CD4-positive, alpha-beta memory T cell (primary cell): ENCODE data around the gene NUDT12. TPM values are rescaled to one million over a fixed set of nuclear protein-coding genes. Genes with fewer than 3 reads are reported as not detected.

ENCODE experiments used
- CTCF ChIA-PET: fragments of 350-600 bp; sonication (Branson Sonifier 250); formaldehyde crosslinking; loops from one replicate; lab custom pipeline; 2021; ENCODE audit warnings: inconsistent platforms; ENCODE audit not compliant: partially characterized antibody; lab: Charles Lee
- POLR2A ChIA-PET: fragments of 350-600 bp; sonication (Branson Sonifier 250); formaldehyde crosslinking; loops from one replicate; lab custom pipeline; 2021; ENCODE audit not compliant: partially characterized antibody; lab: Charles Lee
- DNase-seq, 5 donors: peaks; one replicate each; pipeline versions ENCODE4 v3.0.0 to v3.0.0-alpha.2; 2020 to 2022; ENCODE audit warnings: mixed read lengths in 1 of 5
- H3K27ac ChIP-seq: one replicate; pipeline ENCODE4 v1.7.0; 2013; ENCODE audit warnings: low read depth, low read length
- H3K27me3 ChIP-seq: 2 replicates; pipeline ENCODE4 v1.7.0; 2013; ENCODE audit warnings: mild to moderate bottlenecking, low read length, moderate library complexity; ENCODE audit not compliant: insufficient read depth
- H3K36me3 ChIP-seq: 2 replicates; pipeline ENCODE4 v1.7.0; 2013; ENCODE audit warnings: mild to moderate bottlenecking, low read length, moderate library complexity; ENCODE audit not compliant: insufficient read depth
- H3K4me1 ChIP-seq: 2 replicates; pipeline ENCODE4 v1.7.0; 2013; ENCODE audit warnings: mild to moderate bottlenecking, low read length, moderate library complexity; ENCODE audit not compliant: insufficient read depth
- H3K4me3 ChIP-seq, 2 donors: one replicate each; pipeline ENCODE4 v1.7.0; 2013; ENCODE audit warnings: low read length in 2 of 2, mild to moderate bottlenecking in 1 of 2
- H3K9me3 ChIP-seq, 2 donors: one replicate each; pipeline ENCODE4 v1.7.0; 2013; ENCODE audit warnings: low read length in 2 of 2, control low read depth in 1 of 2; ENCODE audit not compliant: control insufficient read depth in 1 of 2
- H3K27ac Mint-ChIP-seq, 7 donors: one replicate each; pipeline ENCODE4 v1.8.0; 2020 to 2021; ENCODE audit warnings: mixed read lengths in 7 of 7, mild to moderate bottlenecking in 6 of 7, inconsistent platforms in 3 of 7, moderate library complexity in 3 of 7
- H3K27me3 Mint-ChIP-seq, 2 donors: one replicate each; pipeline ENCODE4 v1.8.0; 2020 to 2021; ENCODE audit warnings: mixed read lengths in 2 of 2
- H3K36me3 Mint-ChIP-seq, 2 donors: one replicate each; pipeline ENCODE4 v1.8.0; 2020 to 2021; ENCODE audit warnings: mixed read lengths in 2 of 2, inconsistent platforms in 1 of 2, mild to moderate bottlenecking in 1 of 2
- H3K4me1 Mint-ChIP-seq, 4 donors: one replicate each; pipeline ENCODE4 v1.8.0; 2020 to 2021; ENCODE audit warnings: mixed read lengths in 4 of 4, mild to moderate bottlenecking in 1 of 4
- H3K4me3 Mint-ChIP-seq, 8 donors: one replicate each; pipeline ENCODE4 v1.8.0; 2020 to 2021; ENCODE audit warnings: mixed read lengths in 8 of 8, mild to moderate bottlenecking in 7 of 8, moderate library complexity in 6 of 8, inconsistent platforms in 3 of 8
- H3K9me3 Mint-ChIP-seq, 8 donors: one replicate each; pipeline ENCODE4 v1.8.0; 2020 to 2021; ENCODE audit warnings: mixed read lengths in 8 of 8, mild to moderate bottlenecking in 5 of 8, inconsistent platforms in 3 of 8, moderate library complexity in 1 of 8
- intact Hi-C: fragments of 100-400 bp; cut with micrococcal nuclease; formaldehyde crosslinking; loops from one replicate; pipeline ENCODE4 v1.15.1; 2023
- polyA plus RNA-seq, 2 donors: library from polyadenylated mRNA; unstranded; fragments of 300-500 nt; fragmentation: Illumina TruSeq; gene quantifications; one replicate each; pipeline ENCODE4 v1.2.3, GENCODE V29; 2021
- total RNA-seq, 2 experiments: library from RNA; stranded (reverse); gene quantifications; one replicate each; pipeline ENCODE4 v1.2.3, GENCODE V29; 2021

Gene NUDT12
- total and polyA plus RNA-seq, 4 experiments from 2014 or later, result 0.61 to 2.8 (median 1.6) TPM

GRCh38 chr5:103590221-103590620 is 27.6 kb upstream of the NUDT12 start:
- Mint-ChIP-seq H3K36me3 (no peaks in the 10 kb centered on the region), H3K4me3 (no peak overlapping the region), H3K4me1 (no peaks in the 10 kb centered on the region), H3K27ac (no peak overlapping the region), H3K9me3 (peaks cover 0 to 3% (median 0%) of the 10 kb centered on the region in 8 donors), H3K27me3 (peaks cover 0 to 1% of the 10 kb centered on the region in 2 donors)
- no peak for DNase-seq
- intact Hi-C loops, result no loop called here
- Histone ChIP-seq H3K9me3 (no peaks in the 10 kb centered on the region), H3K36me3 (no peaks in the 10 kb centered on the region), H3K4me1 (no peaks in the 10 kb centered on the region), H3K4me3 (no peak overlapping the region), H3K27ac (no peak overlapping the region), H3K27me3 (no peaks in the 10 kb centered on the region)
- ChIA-PET CTCF (no interaction called here), POLR2A (no interaction called here)

- Histone ChIP-seq H3K4me3 (no peak overlapping the region), H3K9me3 (no peaks in the 10 kb centered on the region), H3K27ac (no peak overlapping the region), H3K4me1 (no peaks in the 10 kb centered on the region), H3K36me3 (no peaks in the 10 kb centered on the region), H3K27me3 (no peaks in the 10 kb centered on the region)
- no peaks in the 10 kb centered on the region for H3K36me3 Mint-ChIP-seq
- intact Hi-C loops, result no loop called here
- H3K9me3 Mint-ChIP-seq, result peaks cover 0 to 3% (median 0%) of the 10 kb centered on the region in 8 donors
- ChIA-PET CTCF (no interaction called here), POLR2A (no interaction called here)
- H3K27me3 Mint-ChIP-seq, result peaks cover 0 to 1% of the 10 kb centered on the region in 2 donors
- H3K4me1 Mint-ChIP-seq, result no peaks in the 10 kb centered on the region
- H3K27ac Mint-ChIP-seq, result no peak overlapping the region
- no peak overlapping the region for H3K4me3 Mint-ChIP-seq
- no peak for DNase-seq
These were observed 27.2 kb upstream of the NUDT12 start for GRCh38 chr5:103589776-103590175.

DNA sequence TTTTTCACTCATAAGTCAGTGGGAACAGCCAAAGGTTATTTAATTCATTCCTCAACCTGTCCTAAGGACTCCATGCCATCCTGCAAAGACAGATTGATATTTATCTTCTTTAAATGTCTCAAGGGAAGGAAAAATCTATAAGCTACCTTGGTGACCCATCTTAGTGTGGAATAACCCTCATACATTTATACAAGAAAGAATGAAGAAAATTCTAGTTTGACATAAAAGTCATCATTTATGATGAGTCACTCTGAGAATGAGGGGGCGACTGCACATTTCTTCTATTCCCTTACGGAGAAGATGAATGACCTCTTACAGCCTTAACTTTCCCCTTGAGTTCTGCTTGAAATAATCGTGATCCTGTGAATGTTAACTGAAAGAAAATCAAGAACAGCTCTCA is 26.8 kb upstream of the NUDT12 start:
- no peak overlapping the region for H3K27ac Mint-ChIP-seq
- POLR2A ChIA-PET, result no interaction called here
- peaks cover 0 to 3% (median 0%) of the 10 kb centered on the region in 8 donors for H3K9me3 Mint-ChIP-seq
- H3K27me3 ChIP-seq, result no peaks in the 10 kb centered on the region
- H3K4me3 ChIP-seq, result no peak overlapping the region
- CTCF ChIA-PET, result no interaction called here
- H3K4me1 Mint-ChIP-seq, result no peaks in the 10 kb centered on the region
- H3K4me3 Mint-ChIP-seq, result no peak overlapping the region
- intact Hi-C loops, result no loop called here
- DNase-seq, result no peak
- H3K9me3 ChIP-seq, result no peaks in the 10 kb centered on the region
- peaks cover 0 to 1% of the 10 kb centered on the region in 2 donors for H3K27me3 Mint-ChIP-seq
- H3K4me1 ChIP-seq, result no peaks in the 10 kb centered on the region
- no peaks in the 10 kb centered on the region for H3K36me3 ChIP-seq
- H3K27ac ChIP-seq, result no peak overlapping the region
- no peaks in the 10 kb centered on the region for H3K36me3 Mint-ChIP-seq

DNA sequence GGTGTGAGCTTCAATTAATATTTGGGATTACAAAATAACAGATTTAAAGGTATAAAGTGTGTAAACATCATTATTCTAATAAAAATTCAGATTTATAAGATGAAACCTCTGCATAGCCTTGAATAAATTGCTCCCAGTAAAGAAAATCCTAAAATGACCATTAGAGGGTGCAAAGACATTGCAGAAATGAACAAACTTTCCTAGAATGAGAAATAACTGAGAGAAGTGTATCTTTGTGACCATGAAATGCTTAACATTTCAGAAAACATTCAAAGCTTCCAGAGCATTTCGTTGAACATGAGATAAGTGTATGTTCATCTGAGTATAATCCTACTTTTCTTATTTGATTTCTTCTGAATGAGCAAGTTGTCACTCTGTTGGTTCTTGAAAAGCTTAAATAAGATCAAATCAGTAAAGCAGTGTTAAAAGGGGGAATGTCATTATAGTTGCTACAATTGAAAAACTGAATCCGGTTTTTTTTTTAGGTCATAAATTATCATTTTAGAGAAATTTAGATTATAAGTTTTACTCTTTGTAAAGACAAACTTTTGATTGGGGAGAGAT is 24.7 kb upstream of the NUDT12 start:
- H3K9me3 Mint-ChIP-seq, result no peaks in the 10 kb centered on the region
- ChIA-PET CTCF (no interaction called here), POLR2A (no interaction called here)
- peaks cover 0 to 1% of the 10 kb centered on the region in 2 donors for H3K27me3 Mint-ChIP-seq
- no peaks in the 10 kb centered on the region for H3K36me3 Mint-ChIP-seq
- no peak for DNase-seq
- no peak overlapping the region for H3K27ac Mint-ChIP-seq
- Histone ChIP-seq H3K4me3 (no peak overlapping the region), H3K9me3 (no peaks in the 10 kb centered on the region), H3K4me1 (no peaks in the 10 kb centered on the region), H3K27ac (no peak overlapping the region), H3K36me3 (no peaks in the 10 kb centered on the region), H3K27me3 (no peaks in the 10 kb centered on the region)
- no peak overlapping the region for H3K4me3 Mint-ChIP-seq
- intact Hi-C loops, result no loop called here
- H3K4me1 Mint-ChIP-seq, result no peaks in the 10 kb centered on the region

DNA sequence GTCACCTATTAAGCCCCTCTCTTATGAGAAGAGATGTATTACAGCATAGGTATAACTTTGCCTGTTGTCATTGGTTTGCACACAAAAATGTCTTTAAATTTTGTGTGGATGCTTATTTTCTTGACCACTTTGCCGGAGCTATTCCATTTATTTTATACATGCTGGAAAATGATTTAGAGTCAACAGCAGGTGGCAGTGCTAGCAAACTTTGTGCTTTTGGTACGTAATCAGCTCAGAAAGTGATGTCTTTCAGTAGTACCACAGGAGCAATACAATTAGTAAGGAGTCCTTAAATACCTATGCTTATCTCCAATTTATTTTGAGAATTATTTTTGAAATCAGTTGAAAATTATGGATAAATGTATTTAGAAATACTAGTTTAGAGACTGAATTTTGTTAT is 19.8 kb upstream of the NUDT12 start:
- H3K27ac ChIP-seq, result no peak overlapping the region
- no peaks in the 10 kb centered on the region for H3K4me1 ChIP-seq
- DNase-seq, result no peak
- H3K4me3 Mint-ChIP-seq, result no peak overlapping the region
- peaks cover 0 to 4% of the 10 kb centered on the region in 2 donors for H3K27me3 Mint-ChIP-seq
- H3K4me1 Mint-ChIP-seq, result no peaks in the 10 kb centered on the region
- intact Hi-C loops, result no loop called here
- no peaks in the 10 kb centered on the region for H3K9me3 ChIP-seq
- no peaks in the 10 kb centered on the region for H3K36me3 ChIP-seq
- no peak overlapping the region for H3K4me3 ChIP-seq
- no peaks in the 10 kb centered on the region for H3K27me3 ChIP-seq
- no peak overlapping the region for H3K27ac Mint-ChIP-seq
- ChIA-PET POLR2A (no interaction called here), CTCF (no interaction called here)
- peaks cover 0 to 1% (median 0%) of the 10 kb centered on the region in 8 donors for H3K9me3 Mint-ChIP-seq
- H3K36me3 Mint-ChIP-seq, result no peaks in the 10 kb centered on the region

DNA sequence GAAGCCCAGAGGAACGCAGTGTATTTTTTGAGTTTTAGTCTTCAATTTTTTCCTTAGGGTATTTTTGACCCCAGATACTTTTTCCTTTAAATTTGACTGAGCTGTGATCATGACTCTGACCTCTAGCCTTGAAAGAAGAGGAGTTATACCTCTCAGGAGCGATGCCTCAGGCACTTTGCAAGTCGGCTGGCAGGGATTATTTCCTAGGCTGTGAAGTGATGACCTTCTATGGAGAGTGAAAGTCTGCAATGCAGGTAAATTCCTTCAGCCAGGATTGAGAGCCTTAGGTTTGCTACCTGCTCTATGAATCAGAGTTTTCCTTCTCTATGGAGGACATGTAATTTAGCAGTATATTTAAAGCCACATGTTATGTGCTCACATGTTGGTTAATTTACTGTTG is 10.8 kb upstream of the NUDT12 start:
- H3K27ac ChIP-seq, result no peak overlapping the region
- Mint-ChIP-seq H3K9me3 (peaks cover 0 to 2% (median 0%) of the 10 kb centered on the region in 8 donors), H3K4me3 (no peak overlapping the region), H3K27ac (no peak overlapping the region), H3K4me1 (no peaks in the 10 kb centered on the region), H3K27me3 (peaks cover 0 to 2% of the 10 kb centered on the region in 2 donors), H3K36me3 (no peaks in the 10 kb centered on the region)
- no peaks in the 10 kb centered on the region for H3K27me3 ChIP-seq
- H3K4me1 ChIP-seq, result no peaks in the 10 kb centered on the region
- H3K36me3 ChIP-seq, result no peaks in the 10 kb centered on the region
- POLR2A ChIA-PET, result no interaction called here
- no peak for DNase-seq
- H3K4me3 ChIP-seq, result no peak overlapping the region
- H3K9me3 ChIP-seq, result no peaks in the 10 kb centered on the region
- intact Hi-C loops, result no loop called here
- CTCF ChIA-PET, result no interaction called here

- Mint-ChIP-seq H3K27ac (no peak overlapping the region), H3K36me3 (no peaks in the 10 kb centered on the region), H3K9me3 (peaks cover 0 to 3% (median 0%) of the 10 kb centered on the region in 8 donors), H3K4me3 (no peak overlapping the region), H3K4me1 (no peaks in the 10 kb centered on the region), H3K27me3 (peaks cover 0 to 2% of the 10 kb centered on the region in 2 donors)
- Histone ChIP-seq H3K27me3 (no peaks in the 10 kb centered on the region), H3K27ac (no peak overlapping the region), H3K36me3 (no peaks in the 10 kb centered on the region), H3K4me1 (no peaks in the 10 kb centered on the region), H3K4me3 (no peak overlapping the region), H3K9me3 (no peaks in the 10 kb centered on the region)
- POLR2A ChIA-PET, result no interaction called here
- intact Hi-C loops, result no loop called here
- CTCF ChIA-PET, result no interaction called here
- DNase-seq, result no peak
These were observed 9.9 kb upstream of the NUDT12 start for GRCh38 chr5:103572454-103572853.

DNA sequence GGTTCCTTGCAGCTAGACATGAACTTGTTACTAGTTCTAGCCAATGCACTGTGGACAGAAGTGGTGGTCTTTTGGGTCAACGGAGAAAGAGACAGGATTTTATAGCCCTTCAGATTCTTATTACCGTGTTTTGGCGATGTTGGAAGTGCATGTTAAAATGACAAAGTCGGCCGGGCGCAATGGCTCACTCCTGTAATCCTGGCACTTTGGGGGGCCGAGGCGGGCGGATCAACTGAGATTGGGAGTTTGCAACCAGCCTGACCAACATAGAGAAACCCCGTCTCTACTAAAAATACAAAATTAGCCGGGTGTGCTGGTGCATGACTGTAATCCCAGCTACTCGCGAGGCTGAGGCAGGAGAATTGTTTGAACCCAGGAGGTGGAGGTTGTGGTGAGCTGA is 9.1 kb upstream of the NUDT12 start:
- Histone ChIP-seq H3K4me3 (no peak overlapping the region), H3K36me3 (no peaks in the 10 kb centered on the region), H3K27me3 (no peaks in the 10 kb centered on the region), H3K9me3 (no peaks in the 10 kb centered on the region), H3K4me1 (no peaks in the 10 kb centered on the region), H3K27ac (no peak overlapping the region)
- Mint-ChIP-seq H3K36me3 (no peaks in the 10 kb centered on the region), H3K27me3 (peaks cover 0 to 2% of the 10 kb centered on the region in 2 donors), H3K27ac (no peak overlapping the region), H3K4me1 (no peaks in the 10 kb centered on the region), H3K4me3 (no peak overlapping the region), H3K9me3 (peaks cover 0 to 4% (median 0%) of the 10 kb centered on the region in 8 donors)
- DNase-seq, result no peak
- CTCF ChIA-PET, result no interaction called here
- intact Hi-C loops, result no loop called here
- POLR2A ChIA-PET, result no interaction called here
